Hypothalamus (tissue), 51 donors: ENCODE data around the gene KRT25.

Experiments
- DNase-seq, 51 donors: peaks; one replicate each; lab custom pipeline; 2025; lab: John Stamatoyannopoulos, UW

The KRT25 gene, protein sequence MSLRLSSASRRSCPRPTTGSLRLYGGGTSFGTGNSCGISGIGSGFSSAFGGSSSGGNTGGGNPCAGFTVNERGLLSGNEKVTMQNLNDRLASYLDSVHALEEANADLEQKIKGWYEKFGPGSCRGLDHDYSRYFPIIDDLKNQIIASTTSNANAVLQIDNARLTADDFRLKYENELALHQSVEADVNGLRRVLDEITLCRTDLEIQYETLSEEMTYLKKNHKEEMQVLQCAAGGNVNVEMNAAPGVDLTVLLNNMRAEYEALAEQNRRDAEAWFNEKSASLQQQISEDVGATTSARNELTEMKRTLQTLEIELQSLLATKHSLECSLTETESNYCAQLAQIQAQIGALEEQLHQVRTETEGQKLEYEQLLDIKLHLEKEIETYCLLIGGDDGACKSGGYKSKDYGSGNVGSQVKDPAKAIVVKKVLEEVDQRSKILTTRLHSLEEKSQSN

DNA sequence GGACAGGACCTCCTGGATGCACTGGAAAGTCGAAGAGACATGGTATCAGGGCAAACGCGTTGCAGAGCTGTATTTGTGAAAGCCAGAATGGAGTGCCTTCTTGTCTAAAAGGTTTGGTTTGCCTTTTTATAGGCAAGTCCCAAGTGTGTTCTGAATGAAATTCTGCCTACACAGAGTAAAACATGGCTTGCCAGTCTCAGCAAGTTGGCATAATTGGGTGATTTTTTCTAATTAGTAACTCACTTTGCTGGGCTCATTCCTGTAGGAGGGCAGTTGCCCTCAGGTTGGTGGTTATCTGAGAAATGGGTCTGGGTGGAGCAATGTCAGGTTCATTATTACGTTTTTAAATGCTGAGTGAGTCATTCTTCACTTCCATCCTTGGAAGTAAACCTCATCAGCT, at the start of gene KRT25:
KRT25 (minus strand) TSS at position 101 of the 400 bp plus-strand sequence; CDS start at position 41, 60 bp downstream.
- no peak for DNase-seq

DNA sequence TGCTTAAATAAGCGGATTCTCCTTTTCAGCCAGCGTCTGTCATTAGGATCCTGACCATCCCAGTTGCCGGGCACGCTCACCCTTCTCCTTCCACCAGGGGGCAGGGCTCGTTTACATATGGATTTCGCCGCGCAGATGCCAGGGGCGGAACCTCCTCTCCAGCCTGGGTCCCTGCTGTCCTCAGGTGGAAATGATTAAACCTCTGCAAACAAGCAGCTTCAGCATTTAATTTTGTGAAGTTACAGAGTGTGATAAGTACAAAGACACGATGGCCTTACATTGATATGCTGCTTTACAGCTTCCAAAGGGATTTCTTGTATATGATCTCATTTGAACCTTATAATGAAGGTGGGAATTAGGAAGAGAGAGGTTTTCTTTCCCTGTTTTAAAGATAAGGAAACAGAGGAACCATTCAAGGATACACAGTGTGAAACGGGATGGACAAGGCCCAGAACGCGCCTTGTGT, 48.5 kb upstream of the KRT25 start:
- DNase-seq = peak in 33 of 51 donors; percentile 0 to 58 (median 17)

DNA sequence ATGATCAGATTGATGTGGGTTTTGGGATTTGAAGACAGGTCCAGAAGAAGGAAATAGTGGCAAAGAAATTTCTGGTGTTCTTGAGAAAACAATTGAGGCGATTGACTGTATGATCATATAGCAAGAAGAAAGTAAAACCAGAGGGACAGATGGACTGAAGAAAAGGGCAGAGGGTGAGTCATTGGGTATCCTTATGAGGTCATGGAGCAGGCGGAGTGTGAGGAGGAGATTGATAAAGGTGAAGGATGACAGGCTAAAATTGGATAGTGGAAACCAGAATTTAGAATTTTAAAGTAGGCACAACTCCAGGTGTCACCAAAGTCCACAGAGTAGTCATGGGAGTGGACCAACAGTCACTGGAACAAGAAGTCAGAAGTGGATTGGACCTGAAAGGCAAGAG, 46.0 kb upstream of the KRT25 start:
- no peak for DNase-seq

DNA sequence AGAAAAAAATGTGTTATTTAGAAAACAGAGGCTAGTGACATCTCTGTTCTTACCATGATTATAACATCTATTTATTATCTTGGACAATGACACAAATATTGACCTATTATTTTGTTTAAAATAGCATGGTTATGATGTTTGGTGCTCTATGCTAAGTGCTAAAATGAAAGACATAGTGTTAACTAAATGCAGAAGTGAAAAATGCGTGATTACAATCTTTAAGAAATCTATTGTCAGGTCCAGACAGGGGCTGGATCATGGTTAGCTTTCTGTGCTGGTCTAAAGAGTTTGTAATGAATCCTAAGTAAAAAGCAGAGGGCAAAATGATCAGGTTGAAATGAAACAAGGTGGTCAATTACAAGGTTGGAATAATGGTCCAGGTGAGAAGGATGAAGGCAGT, 45.2 kb upstream of the KRT25 start:
- DNase-seq = no peak

DNA sequence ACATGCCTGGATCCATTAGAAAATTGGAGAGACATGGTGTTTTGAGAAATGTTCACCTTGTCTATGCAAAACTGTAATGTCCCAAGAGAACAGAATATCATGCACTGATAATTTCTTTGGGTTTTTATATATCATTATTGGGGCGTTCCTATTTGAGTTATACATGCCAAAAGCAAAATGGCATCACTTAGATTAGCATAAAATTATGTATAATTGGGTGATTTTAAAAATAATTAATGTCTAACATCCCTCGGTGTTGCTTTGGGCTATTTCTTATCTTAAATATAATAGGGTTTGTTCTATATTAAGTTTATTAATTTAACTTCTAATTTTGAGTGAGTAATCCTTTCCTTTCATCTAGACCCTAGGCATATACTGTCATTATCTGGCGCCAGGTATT, 44.7 kb upstream of the KRT25 start, which contains the start of gene KRT28:
KRT28 (minus strand) TSS at position 101 of the 400 bp plus-strand sequence; CDS start at position 35, 66 bp downstream.
- no peak for DNase-seq

DNA sequence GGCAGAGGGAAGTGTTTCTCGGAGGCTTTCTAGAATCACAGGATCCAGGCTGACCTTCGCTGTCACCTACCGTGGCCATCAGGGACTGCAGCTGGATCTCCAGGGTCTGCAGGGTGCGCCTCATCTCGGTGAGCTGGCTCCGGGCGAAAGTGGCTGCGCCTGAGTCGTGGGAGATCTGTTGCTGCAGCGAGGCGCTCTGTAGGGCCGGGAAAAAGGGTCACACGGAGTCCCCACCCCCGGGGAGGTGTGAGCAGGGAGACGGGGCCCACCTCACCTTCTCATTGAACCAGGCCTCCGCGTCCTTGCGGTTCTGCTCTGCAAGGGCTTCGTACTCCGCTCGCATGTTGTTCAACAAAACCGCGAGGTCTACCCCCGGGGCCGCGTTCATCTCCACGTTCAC, 41.7 kb upstream of the KRT25 start:
- no peak for DNase-seq

DNA sequence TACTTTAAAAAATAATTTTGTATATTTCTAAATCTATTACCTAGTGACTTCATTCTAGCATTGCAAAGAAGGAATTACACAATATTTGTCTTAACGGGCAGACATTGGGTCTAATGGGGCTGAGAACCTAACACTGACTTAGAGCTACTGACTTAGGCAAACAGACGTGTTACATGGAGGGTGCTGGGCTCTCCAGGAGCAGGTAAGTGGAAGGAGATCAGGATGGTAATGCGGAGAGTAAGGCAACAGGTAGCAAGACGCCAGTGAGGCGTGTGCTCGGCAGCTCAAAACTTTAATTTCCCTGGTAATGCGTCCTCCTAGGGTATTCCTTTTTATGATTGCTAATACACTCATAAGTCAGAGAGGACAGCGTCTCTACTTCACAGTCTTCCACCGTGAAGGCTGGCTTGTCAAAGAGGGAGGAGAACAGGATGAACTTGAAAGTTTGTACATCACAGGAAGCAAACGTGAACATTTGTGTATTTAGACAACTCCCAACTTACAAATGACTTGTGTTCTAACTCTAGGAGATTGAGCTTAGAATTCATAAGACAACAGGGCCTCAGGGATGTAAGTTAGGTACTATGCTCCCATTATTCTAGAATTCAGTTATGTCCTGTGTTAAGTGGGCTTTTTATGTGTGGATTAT, 40.0 kb upstream of the KRT25 start:
- DNase-seq = no peak

DNA sequence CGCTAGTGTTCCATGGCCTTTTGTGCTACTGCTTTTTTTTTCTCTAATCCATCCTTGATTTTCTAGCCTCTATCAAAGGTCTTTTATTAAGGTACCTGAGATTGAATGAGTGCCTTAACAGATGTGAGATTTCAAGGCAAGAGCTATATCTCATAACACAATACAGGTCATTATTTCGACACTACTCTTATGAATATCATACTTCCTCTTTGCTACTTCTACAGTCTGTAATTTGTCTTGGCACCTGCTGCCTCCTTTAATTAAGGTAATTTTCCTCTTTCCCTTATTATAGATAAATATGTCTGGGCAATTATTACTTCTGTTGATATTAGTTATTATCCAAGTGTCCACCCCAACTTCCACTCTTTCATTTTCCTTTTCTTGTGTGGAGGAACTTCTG, 39.3 kb upstream of the KRT25 start:
- no peak for DNase-seq

DNA sequence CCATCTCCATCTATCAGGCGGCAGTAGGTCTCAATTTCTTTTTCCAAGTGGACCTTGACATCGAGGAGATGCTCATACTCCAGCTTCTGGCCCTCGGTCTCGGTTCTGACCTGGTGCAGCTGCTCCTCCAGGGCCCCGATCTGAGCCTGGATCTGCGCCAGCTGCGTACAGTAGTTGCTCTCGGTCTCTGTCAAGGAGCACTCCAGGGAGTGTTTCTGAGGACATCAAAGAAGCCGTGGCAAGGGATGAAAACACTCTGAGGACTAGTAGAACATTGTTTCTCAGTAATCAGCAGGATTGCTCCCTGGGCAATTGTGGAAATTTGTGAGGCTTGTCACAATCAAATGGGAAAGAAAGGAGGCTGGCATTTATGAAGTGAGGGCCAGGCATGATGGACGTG, 38.7 kb upstream of the KRT25 start:
- no peak for DNase-seq

DNA sequence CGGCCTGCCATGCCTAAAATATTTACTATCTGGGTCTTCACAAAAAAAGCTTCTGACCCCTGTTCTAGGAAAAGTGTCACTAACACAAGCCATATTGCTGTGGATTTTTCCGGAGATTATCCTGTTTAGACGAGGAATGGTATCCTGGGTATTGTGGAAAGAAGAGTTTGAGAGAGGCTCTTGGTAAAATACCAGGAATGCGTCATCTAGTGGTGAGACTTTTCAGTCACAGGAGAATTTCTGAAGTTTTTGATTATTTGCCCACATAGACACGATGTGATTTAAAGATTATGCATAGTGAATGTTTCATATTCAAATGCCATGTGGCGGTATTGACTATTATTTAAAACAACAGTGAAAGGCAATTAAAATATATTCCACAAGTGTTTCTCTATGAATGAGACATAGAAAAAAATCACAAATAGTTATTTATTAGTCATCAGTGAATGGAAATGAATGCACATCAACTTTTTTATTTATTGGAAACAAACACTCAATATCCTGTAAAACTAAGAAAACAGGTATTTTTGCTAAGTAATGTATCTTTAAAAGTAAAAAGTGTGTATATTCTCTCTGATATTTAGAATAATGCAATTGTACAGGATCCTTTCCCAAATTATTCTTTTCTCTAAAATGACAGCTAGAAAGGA, 36.8 kb upstream of the KRT25 start:
- DNase-seq = peak in 1 of 51 donors; percentile 1

DNA sequence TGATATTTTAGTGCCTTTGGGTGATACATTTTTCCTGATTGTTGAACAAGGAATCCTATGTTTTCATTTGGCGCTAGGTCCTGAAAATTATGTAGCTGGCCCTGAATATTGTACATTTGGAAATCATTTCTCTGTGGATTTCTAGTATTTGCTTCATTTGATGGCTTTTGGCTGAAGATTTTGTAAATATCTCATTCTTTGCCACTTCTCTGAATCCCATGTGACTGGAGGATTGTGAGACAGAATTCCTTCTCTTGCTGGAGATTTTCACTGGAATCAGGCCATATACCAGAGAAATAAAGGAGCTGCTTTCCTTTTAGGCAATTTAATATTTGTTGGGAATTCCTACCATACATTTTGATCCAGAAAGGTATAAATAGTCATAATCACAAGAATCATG, 36.0 kb upstream of the KRT25 start:
- DNase-seq = no peak

DNA sequence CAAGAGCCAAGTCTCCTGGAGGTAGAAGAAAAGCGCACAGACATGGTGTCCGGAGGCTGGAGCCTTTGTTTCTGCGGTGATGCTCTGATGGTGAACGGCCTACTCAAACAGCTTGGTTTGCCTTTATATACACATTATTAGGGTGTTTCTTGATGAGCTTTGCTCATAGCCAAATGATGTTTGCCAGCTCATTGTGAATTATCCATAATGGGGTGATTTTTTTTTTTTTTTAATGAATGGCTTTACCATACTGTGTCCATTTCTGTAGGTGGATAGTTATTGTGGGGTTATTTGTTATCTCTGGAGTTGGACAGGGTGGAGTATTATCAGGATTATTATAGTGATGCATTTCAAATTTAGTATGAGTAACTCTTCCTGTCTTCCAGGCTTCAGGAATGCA, 27.3 kb upstream of the KRT25 start, which contains the start of gene KRT27:
KRT27 (minus strand) TSS at position 101 of the 400 bp plus-strand sequence; CDS start at position 44, 57 bp downstream.
- DNase-seq = no peak

DNA sequence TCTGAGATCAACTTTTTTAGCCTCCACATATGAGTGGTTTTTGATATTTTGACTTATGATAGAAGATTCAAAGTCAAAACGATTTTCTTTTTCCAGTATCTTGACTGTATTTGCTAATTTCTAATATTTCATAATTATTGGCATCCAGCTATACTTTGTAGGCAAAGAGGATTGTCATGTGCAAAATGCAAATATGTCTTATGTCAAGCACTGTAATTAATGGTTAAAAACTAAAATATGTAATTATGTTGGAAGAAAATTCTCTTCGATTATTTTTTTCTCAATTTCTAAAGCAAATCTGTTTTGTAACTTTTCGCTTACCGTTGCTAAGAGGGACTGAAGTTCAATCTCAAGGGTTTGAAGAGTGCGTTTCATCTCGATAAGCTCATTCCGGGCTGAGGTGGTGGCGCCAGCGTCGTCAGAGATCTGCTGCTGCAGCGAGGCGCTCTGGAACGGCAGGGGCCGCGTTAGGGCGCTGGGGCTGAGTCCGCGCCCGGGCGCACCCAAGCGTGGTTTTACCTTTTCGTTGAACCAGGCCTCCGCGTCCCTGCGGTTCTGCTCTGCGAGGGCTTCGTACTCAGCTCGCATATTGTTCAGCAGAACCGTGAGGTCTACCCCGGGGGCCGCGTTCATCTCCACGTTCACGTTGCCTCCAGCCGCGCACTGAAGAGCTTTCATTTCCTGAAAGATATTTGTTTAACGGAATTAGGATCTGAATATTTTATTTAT, 24.2 kb upstream of the KRT25 start:
- no peak for DNase-seq

DNA sequence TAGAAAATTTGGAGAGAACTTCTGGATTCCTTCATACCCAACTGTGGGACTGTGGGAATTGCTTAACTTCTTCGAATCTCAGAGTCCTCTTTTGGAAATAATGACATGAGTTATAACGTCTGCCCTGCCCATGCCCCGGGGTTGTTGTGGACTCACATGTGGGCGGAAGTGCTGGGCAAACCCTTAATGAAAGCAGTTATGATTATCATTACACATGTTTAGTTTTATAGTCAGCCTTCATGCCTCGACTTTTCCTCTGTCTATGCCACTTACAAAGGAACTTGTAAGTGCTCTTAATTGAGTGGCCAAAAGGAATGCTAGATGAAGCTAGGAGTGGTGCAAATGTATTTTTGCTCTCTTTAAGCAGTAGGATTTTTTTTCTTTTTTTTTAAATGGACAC, 23.3 kb upstream of the KRT25 start:
- DNase-seq = no peak

DNA sequence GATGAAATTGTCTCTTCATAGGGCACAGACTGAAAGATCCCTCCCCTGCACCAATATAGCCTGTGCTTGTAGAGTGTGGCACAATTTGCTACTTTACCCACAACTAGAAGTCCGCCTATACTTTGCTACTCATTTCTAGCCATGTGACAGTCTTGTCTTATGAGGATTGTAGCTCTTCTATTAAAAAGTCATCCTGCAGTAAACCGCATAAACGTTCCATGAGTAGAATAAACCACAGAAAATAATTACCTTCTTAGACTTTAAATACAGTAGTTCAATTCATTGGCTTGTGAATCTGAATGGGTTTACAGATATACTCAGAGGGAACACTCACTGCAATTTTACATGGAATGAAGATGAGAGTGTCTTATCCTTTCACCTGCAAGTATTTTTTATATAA, 22.8 kb upstream of the KRT25 start:
- no peak for DNase-seq

DNA sequence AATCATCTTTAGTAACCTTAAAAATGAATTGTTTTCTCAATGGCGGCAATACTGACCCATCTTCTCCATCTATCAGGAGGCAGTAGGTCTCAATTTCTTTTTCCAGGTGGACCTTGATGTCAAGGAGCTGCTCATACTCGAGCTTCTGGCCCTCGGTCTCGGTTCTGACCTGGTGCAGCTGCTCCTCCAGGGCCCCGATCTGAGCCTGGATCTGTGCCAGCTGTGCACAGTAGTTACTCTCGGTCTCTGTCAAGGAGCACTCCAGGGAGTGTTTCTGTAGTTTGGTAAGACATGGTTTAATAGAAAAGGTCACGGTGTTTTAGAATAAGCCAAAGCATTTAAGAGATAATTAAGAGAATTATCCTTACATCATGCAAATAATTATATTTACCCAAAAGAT, 22.3 kb upstream of the KRT25 start:
- DNase-seq = no peak

DNA sequence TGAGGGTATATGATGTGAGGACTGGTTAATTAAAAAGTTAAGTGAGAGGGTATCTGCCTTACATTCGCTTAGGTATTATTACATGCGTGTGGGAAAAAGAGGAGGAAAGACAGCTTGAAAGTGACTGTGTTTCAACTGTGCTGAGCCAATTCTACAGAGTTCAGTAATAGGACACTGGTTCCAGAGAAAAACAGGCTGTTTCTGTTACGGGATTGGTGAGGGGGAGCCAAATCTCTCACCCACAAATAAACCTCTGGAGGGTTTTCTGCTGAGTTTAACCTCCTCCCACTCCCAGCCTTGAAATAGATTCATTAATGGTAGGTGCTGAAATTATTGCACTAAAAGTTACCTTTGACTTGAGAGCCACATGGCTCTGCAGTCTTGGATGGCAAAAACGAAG, 20.8 kb upstream of the KRT25 start:
- no peak for DNase-seq

DNA sequence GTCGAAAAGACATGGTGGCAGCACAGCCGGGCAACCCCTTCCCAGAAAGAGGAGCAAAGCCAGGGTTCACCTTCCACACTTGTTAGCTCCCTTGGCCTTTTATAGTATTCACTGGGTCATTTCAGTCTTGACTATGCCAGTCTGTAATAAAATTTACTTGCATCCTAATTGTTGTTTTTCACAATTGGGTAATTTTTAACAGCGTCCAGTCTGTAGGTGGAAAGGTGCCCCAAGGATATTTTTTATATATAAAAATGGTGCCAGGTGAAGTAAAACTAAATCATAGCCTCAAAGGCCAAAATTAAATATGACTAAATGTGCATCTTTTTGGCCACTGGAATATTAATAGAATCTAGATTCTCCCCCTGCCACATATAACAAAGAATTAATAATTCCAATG, 17.0 kb upstream of the KRT25 start, which contains the start of gene KRT26:
KRT26 (minus strand) TSS at position 101 of the 400 bp plus-strand sequence; CDS start at position 13, 88 bp downstream.
- no peak for DNase-seq

DNA sequence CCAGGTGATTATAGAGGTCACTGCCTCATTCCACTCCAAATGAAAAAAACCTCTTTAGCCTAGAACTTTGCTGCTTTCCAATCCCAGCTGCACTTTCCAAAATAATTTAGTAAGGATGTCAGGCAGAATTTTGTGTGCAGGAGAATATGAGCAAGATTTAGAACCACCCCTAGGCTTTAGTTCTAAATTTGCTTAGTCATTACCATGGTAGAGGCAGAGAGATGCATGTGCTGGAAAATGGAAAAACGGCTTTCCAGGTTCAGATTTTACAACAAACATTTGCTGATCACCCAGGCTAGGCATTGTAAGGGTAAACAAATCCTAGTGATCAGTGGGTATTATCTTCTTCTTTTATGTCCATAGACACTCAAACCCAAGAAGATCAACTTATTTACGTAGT, 10.5 kb upstream of the KRT25 start:
- DNase-seq = no peak

DNA sequence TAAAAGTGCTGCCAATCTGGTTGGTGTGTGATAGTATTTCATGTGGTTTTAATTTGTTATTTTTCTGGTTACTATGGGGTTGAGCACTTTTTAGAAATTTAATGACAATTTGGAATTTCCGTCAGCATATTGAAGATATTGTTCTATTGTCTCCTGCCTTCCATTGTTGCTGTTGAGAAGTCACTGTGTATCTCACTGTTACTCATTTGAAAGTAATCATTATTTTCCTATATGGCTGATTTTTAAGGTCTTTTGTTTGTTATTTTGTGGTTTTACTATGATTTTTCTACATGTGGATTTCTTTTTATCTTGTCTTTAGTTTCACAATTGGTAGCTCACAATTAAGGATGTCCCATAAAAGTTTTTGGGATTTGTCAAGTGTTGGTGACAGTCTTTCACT, 8.6 kb upstream of the KRT25 start:
- no peak for DNase-seq
